Hematopoietic multipotent progenitor cell treated with erythropoietin and hydrocortisone succinate and interleukin-3 and kit ligand, for 6 days (in vitro differentiated cells): Measurements from ENCODE around the gene ZNF879.
A peak's percentile ranks its signal among the peaks of the same experiment; 100 is the strongest.

ENCODE experiments used
- DNase-seq: peaks from one replicate; pipeline ENCODE4 v3.0.0-alpha.2; 2015

The ZNF879 gene

GRCh38 chr5:179023528-179024189 lies at the start of gene ZNF879:
Gene ZNF879, plus strand, starts transcription at chr5:179023804. Its CDS starts 1,201 bp downstream, at chr5:179025005.
- DNase-seq, result peak; percentile 94

GRCh38 chr5:178981381-178981780 lies 42.2 kb upstream of the ZNF879 start:
- DNase-seq, result no peak

- DNase-seq, result no peak
Observed at GRCh38 chr5:178982941-178983340, 40.7 kb upstream of the ZNF879 start.

- DNase-seq, result no peak
Observed at GRCh38 chr5:178983728-178984127, 39.9 kb upstream of the ZNF879 start.

- no peak for DNase-seq
Observed at GRCh38 chr5:178984145-178985072, 39.2 kb upstream of the ZNF879 start.

- no peak for DNase-seq
Observed at GRCh38 chr5:178986326-178986960, 37.2 kb upstream of the ZNF879 start.

GRCh38 chr5:178988436-178989220 lies 35.0 kb upstream of the ZNF879 start:
- no peak for DNase-seq

- no peak for DNase-seq
Observed at GRCh38 chr5:178989311-178989710, 34.3 kb upstream of the ZNF879 start.

- DNase-seq, result no peak
Observed at GRCh38 chr5:178990491-178990890, 33.1 kb upstream of the ZNF879 start.

- no peak for DNase-seq
Observed at GRCh38 chr5:178991190-178992145, 32.1 kb upstream of the ZNF879 start.

GRCh38 chr5:178992291-178992895 lies 31.2 kb upstream of the ZNF879 start:
- DNase-seq, result no peak

GRCh38 chr5:178993236-178993765 lies 30.3 kb upstream of the ZNF879 start:
- DNase-seq, result no peak

- no peak for DNase-seq
Observed at GRCh38 chr5:178993955-178994579, 29.5 kb upstream of the ZNF879 start.

- no peak for DNase-seq
Observed at GRCh38 chr5:178994580-178995340, 28.8 kb upstream of the ZNF879 start, which contains the start of gene GRM6. Gene GRM6, minus strand, starts transcription at chr5:178995320. Its CDS starts 376 bp downstream, at chr5:178994944.

GRCh38 chr5:178995341-178995690 lies 28.3 kb upstream of the ZNF879 start:
- no peak for DNase-seq

- no peak for DNase-seq
Observed at GRCh38 chr5:178996156-178996555, 27.4 kb upstream of the ZNF879 start.

GRCh38 chr5:178997191-178997590 lies 26.4 kb upstream of the ZNF879 start:
- DNase-seq, result no peak

- no peak for DNase-seq
Observed at GRCh38 chr5:178998441-178998840, 25.2 kb upstream of the ZNF879 start.

- DNase-seq, result no peak
Observed at GRCh38 chr5:179006564-179006963, 17.0 kb upstream of the ZNF879 start.

- DNase-seq, result no peak
Observed at GRCh38 chr5:179008667-179009066, 14.9 kb upstream of the ZNF879 start.
